ENCODE data around the gene TSC2.

Gene TSC2

GRCh38 chr16:2047330-2048115, at the start of gene TSC2, which contains the start of gene NTHL1:
TSS of gene TSC2 (plus strand) at chr16:2047985. CDS start at chr16:2048616, 631 bp downstream.
TSS of gene NTHL1 (minus strand) at chr16:2047834. CDS start at chr16:2047823, 11 bp downstream.
- DNase-seq: peak; percentile 86

- no peak for DNase-seq
Observed at GRCh38 chr16:1998360-1998835, 49.4 kb upstream of the TSC2 start.

- DNase-seq: no peak
Observed at GRCh38 chr16:1998852-1999801, 48.7 kb upstream of the TSC2 start.

- DNase-seq: no peak
Observed at GRCh38 chr16:1999866-2000514, 47.8 kb upstream of the TSC2 start.

- no peak for DNase-seq
Observed at GRCh38 chr16:2001035-2001434, 46.8 kb upstream of the TSC2 start.

GRCh38 chr16:2001456-2002355, 46.1 kb upstream of the TSC2 start:
- DNase-seq: no peak

GRCh38 chr16:2002406-2003230, 45.2 kb upstream of the TSC2 start:
- DNase-seq: no peak

GRCh38 chr16:2003231-2003826, 44.5 kb upstream of the TSC2 start:
- no peak for DNase-seq

- peak; percentile 75 for DNase-seq
Observed at GRCh38 chr16:2003827-2004641, 43.8 kb upstream of the TSC2 start.

- DNase-seq: no peak
Observed at GRCh38 chr16:2004795-2005517, 42.8 kb upstream of the TSC2 start.

GRCh38 chr16:2005646-2006045, 42.1 kb upstream of the TSC2 start:
- DNase-seq: no peak

GRCh38 chr16:2006317-2006716, 41.5 kb upstream of the TSC2 start:
- DNase-seq: no peak

- DNase-seq: no peak
Observed at GRCh38 chr16:2007081-2007836, 40.5 kb upstream of the TSC2 start.

- DNase-seq: no peak
Observed at GRCh38 chr16:2008009-2008526, 39.7 kb upstream of the TSC2 start.

GRCh38 chr16:2008631-2009163, 39.1 kb upstream of the TSC2 start:
- no peak for DNase-seq

- DNase-seq: no peak
Observed at GRCh38 chr16:2009164-2009711, 38.5 kb upstream of the TSC2 start.

GRCh38 chr16:2009791-2010510, 37.8 kb upstream of the TSC2 start, which contains the start of gene ZNF598:
TSS of gene ZNF598 (minus strand) at chr16:2009821.
- peak; percentile 68 for DNase-seq
